ENCODE measurements around the gene PKDCC. TPM values are rescaled to one million over a fixed set of nuclear protein-coding genes. Genes with fewer than 3 reads are reported as not detected.

The PKDCC gene
- total and polyA plus RNA-seq, 7 experiments from 2014 or later: not detected

GRCh38 chr2:42087137-42087856, 39.5 kb downstream of the PKDCC start:
- H3K4me1 ChIP-seq (ENCODE audit: control insufficient read depth in 2 of 2, insufficient read depth in 2 of 2, low read length in 2 of 2): no peaks in the 10 kb centered on the region
- Mint-ChIP-seq H3K27me3 (peaks cover 0 to 33% (median 6%) of the 10 kb centered on the region in 5 donors), H3K4me1 (peaks cover 0 to 13% (median 7%) of the 10 kb centered on the region in 7 donors), H3K4me3 (no peak overlapping the region), H3K36me3 (no peaks in the 10 kb centered on the region), H3K27ac (no peak overlapping the region), H3K9me3 (no peaks in the 10 kb centered on the region)
- no peak for DNase-seq
- no peaks in the 10 kb centered on the region for H3K27me3 ChIP-seq (ENCODE audit: control insufficient read depth in 2 of 2, insufficient read depth in 2 of 2, low read length in 2 of 2)
- intact Hi-C loops (cut with micrococcal nuclease): no loop called here
- CTCF ChIA-PET: interaction anchor here (0.5 to 5.9 kb wide), 8 partner anchors 12 to 246 kb away, joined by 3 to 53 read pairs (median 4); no protein-coding TSS in a partner anchor
- H3K36me3 ChIP-seq (ENCODE audit: control insufficient read depth in 2 of 3, insufficient read depth in 3 of 3, low read length in 3 of 3): no peaks in the 10 kb centered on the region
- H3K4me3 ChIP-seq (ENCODE audit: low read length): no peak overlapping the region
- H3K9me3 ChIP-seq (ENCODE audit: control insufficient read depth in 2 of 3, low read length in 3 of 3): no peaks in the 10 kb centered on the region
- ATAC-seq: no peak
- POLR2A ChIA-PET: no interaction called here
- no peak overlapping the region for H3K27ac ChIP-seq (ENCODE audit: low read depth, low read length)

GRCh38 chr2:42087857-42088195, 40.0 kb downstream of the PKDCC start:
- ChIA-PET CTCF (interaction anchor here (0.7 to 5.9 kb wide), 4 partner anchors 13 to 235 kb away, joined by 3 to 53 read pairs (median 4); no protein-coding TSS in a partner anchor), POLR2A (no interaction called here)
- no peak overlapping the region for H3K27ac ChIP-seq (ENCODE audit: low read depth, low read length)

GRCh38 chr2:42089340-42089925, 41.6 kb downstream of the PKDCC start:
- Histone ChIP-seq H3K27ac (ENCODE audit: low read depth, low read length) (no peak overlapping the region), H3K9me3 (ENCODE audit: control insufficient read depth in 2 of 3, low read length in 3 of 3) (no peaks in the 10 kb centered on the region), H3K4me1 (ENCODE audit: control insufficient read depth in 2 of 2, insufficient read depth in 2 of 2, low read length in 2 of 2) (no peaks in the 10 kb centered on the region), H3K4me3 (ENCODE audit: low read length) (no peak overlapping the region), H3K27me3 (ENCODE audit: control insufficient read depth in 2 of 2, insufficient read depth in 2 of 2, low read length in 2 of 2) (no peaks in the 10 kb centered on the region), H3K36me3 (ENCODE audit: control insufficient read depth in 2 of 3, insufficient read depth in 3 of 3, low read length in 3 of 3) (no peaks in the 10 kb centered on the region)
- ChIA-PET CTCF (no interaction called here), POLR2A (interaction anchor here (0.6 kb wide), 1 partner anchor 38 kb away, joined by 4 read pairs; no protein-coding TSS in a partner anchor)
- peak; percentile 32 to 74 (median 57) for DNase-seq
- H3K4me1 Mint-ChIP-seq: peaks cover 0 to 14% (median 5%) of the 10 kb centered on the region in 7 donors
- intact Hi-C loops (cut with micrococcal nuclease): no loop called here
- peaks cover 0 to 48% (median 6%) of the 10 kb centered on the region in 5 donors for H3K27me3 Mint-ChIP-seq
- H3K4me3 Mint-ChIP-seq: no peak overlapping the region
- peak; percentile 88 for ATAC-seq
- peak overlapping the region in 1 of 9 donors; percentile 37 for H3K27ac Mint-ChIP-seq
- no peaks in the 10 kb centered on the region for H3K36me3 Mint-ChIP-seq
- H3K9me3 Mint-ChIP-seq: no peaks in the 10 kb centered on the region

More at GRCh38 chr2:42087857-42088195, 40.0 kb downstream of the PKDCC start:
- Mint-ChIP-seq H3K9me3 (no peaks in the 10 kb centered on the region), H3K4me3 (no peak overlapping the region), H3K4me1 (peaks cover 0 to 13% (median 5%) of the 10 kb centered on the region in 7 donors), H3K27me3 (peaks cover 0 to 35% (median 6%) of the 10 kb centered on the region in 5 donors), H3K36me3 (no peaks in the 10 kb centered on the region), H3K27ac (no peak overlapping the region)
- no peaks in the 10 kb centered on the region for H3K4me1 ChIP-seq (ENCODE audit: control insufficient read depth in 2 of 2, insufficient read depth in 2 of 2, low read length in 2 of 2)
- H3K36me3 ChIP-seq (ENCODE audit: control insufficient read depth in 2 of 3, insufficient read depth in 3 of 3, low read length in 3 of 3): no peaks in the 10 kb centered on the region
- no peak overlapping the region for H3K4me3 ChIP-seq (ENCODE audit: low read length)
- no peaks in the 10 kb centered on the region for H3K27me3 ChIP-seq (ENCODE audit: control insufficient read depth in 2 of 2, insufficient read depth in 2 of 2, low read length in 2 of 2)
- ATAC-seq (no peak), DNase-seq (no peak)
- no peaks in the 10 kb centered on the region for H3K9me3 ChIP-seq (ENCODE audit: control insufficient read depth in 2 of 3, low read length in 3 of 3)
- intact Hi-C loops (cut with micrococcal nuclease): no loop called here

DNA sequence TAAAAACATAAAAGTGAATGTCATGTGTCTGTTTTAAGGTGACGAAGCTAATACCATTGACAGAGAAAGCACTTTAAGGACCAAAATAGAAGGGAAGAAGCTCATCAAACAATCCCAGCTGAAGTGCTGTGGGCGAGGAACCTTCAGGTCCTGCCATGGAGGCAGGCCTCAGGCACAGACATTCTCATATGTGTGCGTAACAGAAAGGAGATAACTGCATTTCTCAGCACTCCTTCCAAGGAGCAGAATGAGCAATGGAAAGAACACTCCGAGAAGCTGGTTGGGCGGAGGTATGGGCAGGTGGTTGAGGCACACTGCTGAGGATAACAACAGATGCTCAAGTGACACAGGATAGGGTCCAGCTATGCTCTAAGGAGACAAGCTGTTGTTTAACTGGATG, 42.4 kb downstream of the PKDCC start:
- no peak for ATAC-seq
- H3K36me3 ChIP-seq (ENCODE audit: control insufficient read depth in 2 of 3, insufficient read depth in 3 of 3, low read length in 3 of 3): no peaks in the 10 kb centered on the region
- no peak overlapping the region for H3K27ac ChIP-seq (ENCODE audit: low read depth, low read length)
- no peaks in the 10 kb centered on the region for H3K9me3 ChIP-seq (ENCODE audit: control insufficient read depth in 2 of 3, low read length in 3 of 3)
- H3K4me3 ChIP-seq (ENCODE audit: low read length): no peak overlapping the region
- Mint-ChIP-seq H3K36me3 (no peaks in the 10 kb centered on the region), H3K4me1 (peaks cover 0 to 14% (median 5%) of the 10 kb centered on the region in 7 donors), H3K4me3 (no peak overlapping the region), H3K9me3 (no peaks in the 10 kb centered on the region), H3K27ac (peak overlapping the region in 1 of 9 donors; percentile 69), H3K27me3 (peaks cover 0 to 51% (median 6%) of the 10 kb centered on the region in 5 donors)
- ChIA-PET POLR2A (no interaction called here), CTCF (interaction anchor here (0.8 to 2.3 kb wide), 6 partner anchors 92 to 249 kb away, joined by 3 to 6 read pairs (median 4); no protein-coding TSS in a partner anchor)
- DNase-seq: no peak
- H3K4me1 ChIP-seq (ENCODE audit: control insufficient read depth in 2 of 2, insufficient read depth in 2 of 2, low read length in 2 of 2): no peaks in the 10 kb centered on the region
- no peaks in the 10 kb centered on the region for H3K27me3 ChIP-seq (ENCODE audit: control insufficient read depth in 2 of 2, insufficient read depth in 2 of 2, low read length in 2 of 2)
- intact Hi-C loops (cut with micrococcal nuclease): no loop called here

DNA sequence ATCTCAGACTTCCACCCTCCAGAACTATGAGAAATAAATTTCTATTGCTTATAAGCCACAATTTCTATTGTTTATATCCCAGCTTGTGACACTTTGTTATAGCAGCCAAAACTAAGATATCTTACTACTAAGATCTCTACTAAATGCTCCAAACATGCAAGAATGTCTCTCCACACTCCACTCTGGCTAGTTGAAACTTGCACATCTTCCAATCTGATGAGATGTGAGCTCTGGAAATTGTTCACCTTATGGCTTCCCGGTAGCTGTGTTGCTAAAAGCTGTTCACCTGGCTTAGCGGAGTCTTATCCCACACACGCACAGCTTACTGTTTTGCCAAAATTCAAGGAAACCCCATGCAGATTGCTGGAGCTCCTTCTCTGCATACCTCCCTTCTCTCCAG, 43.9 kb downstream of the PKDCC start:
- H3K9me3 ChIP-seq (ENCODE audit: control insufficient read depth in 2 of 3, low read length in 3 of 3): no peaks in the 10 kb centered on the region
- H3K36me3 Mint-ChIP-seq: no peaks in the 10 kb centered on the region
- no peak for DNase-seq
- peaks cover 0 to 9% (median 7%) of the 10 kb centered on the region in 7 donors for H3K4me1 Mint-ChIP-seq
- peak overlapping the region in 2 of 9 donors; percentile 3 to 37 for H3K27ac Mint-ChIP-seq
- no peaks in the 10 kb centered on the region for H3K9me3 Mint-ChIP-seq
- H3K4me3 Mint-ChIP-seq: no peak overlapping the region
- H3K4me1 ChIP-seq (ENCODE audit: control insufficient read depth in 2 of 2, insufficient read depth in 2 of 2, low read length in 2 of 2): peaks cover 5% of the 10 kb centered on the region in 2 donors
- intact Hi-C loops (cut with micrococcal nuclease): no loop called here
- peaks cover 0 to 44% (median 1%) of the 10 kb centered on the region in 5 donors for H3K27me3 Mint-ChIP-seq
- no peak for ATAC-seq
- ChIA-PET POLR2A (interaction anchor here (0.6 kb wide), 1 partner anchor 84 kb away, joined by 7 read pairs; no protein-coding TSS in a partner anchor), CTCF (interaction anchor here (0.7 to 2.3 kb wide), 8 partner anchors 49 to 1464 kb away, joined by 3 to 6 read pairs (median 4); no protein-coding TSS in a partner anchor)
- no peaks in the 10 kb centered on the region for H3K27me3 ChIP-seq (ENCODE audit: control insufficient read depth in 2 of 2, insufficient read depth in 2 of 2, low read length in 2 of 2)
- no peaks in the 10 kb centered on the region for H3K36me3 ChIP-seq (ENCODE audit: control insufficient read depth in 2 of 3, insufficient read depth in 3 of 3, low read length in 3 of 3)
- no peak overlapping the region for H3K27ac ChIP-seq (ENCODE audit: low read depth, low read length)
- H3K4me3 ChIP-seq (ENCODE audit: low read length): no peak overlapping the region

- no peaks in the 10 kb centered on the region for H3K9me3 ChIP-seq (ENCODE audit: control insufficient read depth in 2 of 3, low read length in 3 of 3)
- no peak overlapping the region for H3K27ac ChIP-seq (ENCODE audit: low read depth, low read length)
- H3K36me3 ChIP-seq (ENCODE audit: control insufficient read depth in 2 of 3, insufficient read depth in 3 of 3, low read length in 3 of 3): no peaks in the 10 kb centered on the region
- peak; percentile 53 for ATAC-seq
- CTCF ChIA-PET: interaction anchor here (0.8 to 2.3 kb wide), 5 partner anchors 49 to 240 kb away, joined by 3 to 6 read pairs (median 4); no protein-coding TSS in a partner anchor
- Mint-ChIP-seq H3K4me3 (no peak overlapping the region), H3K27me3 (peaks cover 0 to 42% (median 0%) of the 10 kb centered on the region in 5 donors), H3K27ac (peak overlapping the region in 2 of 9 donors; percentile 3 to 37), H3K4me1 (peaks cover 3 to 15% (median 12%) of the 10 kb centered on the region in 7 donors), H3K9me3 (no peaks in the 10 kb centered on the region), H3K36me3 (no peaks in the 10 kb centered on the region)
- H3K4me1 ChIP-seq (ENCODE audit: control insufficient read depth in 2 of 2, insufficient read depth in 2 of 2, low read length in 2 of 2): peaks cover 5 to 9% of the 10 kb centered on the region in 2 donors
- H3K4me3 ChIP-seq (ENCODE audit: low read length): no peak overlapping the region
- DNase-seq: no peak
- intact Hi-C loops (cut with micrococcal nuclease): no loop called here
- POLR2A ChIA-PET: interaction anchor here (0.6 kb wide), 1 partner anchor 83 kb away, joined by 7 read pairs; no protein-coding TSS in a partner anchor
- H3K27me3 ChIP-seq (ENCODE audit: control insufficient read depth in 2 of 2, insufficient read depth in 2 of 2, low read length in 2 of 2): no peaks in the 10 kb centered on the region
These were observed 44.5 kb downstream of the PKDCC start for GRCh38 chr2:42092084-42092996.

Data from naive thymus-derived CD4-positive, alpha-beta T cell (primary cell).